ENCODE measurements around the gene HMMR.

Gene HMMR

GRCh38 chr5:163437309-163438182, 22.9 kb upstream of the HMMR start, which contains the start of gene CCNG1:
TSS of gene CCNG1 (plus strand) at chr5:163437595. CDS start at chr5:163439257, 1,662 bp downstream.
- H3K27ac ChIP-seq, result peak within 1 kb of the TSS; percentile 87 to 96 (median 92)
- H3K4me2 ChIP-seq, result peak within 1 kb of the TSS; percentile 76 to 96 (median 83)
- H3K27me3 ChIP-seq, result no peaks in the 10 kb centered on the region
- H3K4me1 ChIP-seq, result peaks cover 23 to 49% (median 32%) of the 10 kb centered on the region in 10 experiments
- H3K36me3 ChIP-seq, result peaks cover 25 to 40% (median 34%) of the 10 kb centered on the region in 11 experiments
- peak within 1 kb of the TSS; percentile 85 to 97 (median 94) for H3K4me3 ChIP-seq
- H3K9ac ChIP-seq, result peak within 1 kb of the TSS; percentile 94 to 97 (median 95)
- TF ChIP-seq Cebpa-rat (IDR thresholded peaks at IDR 0.05), result no peak
- H4K20me1 ChIP-seq, result peaks cover 0 to 34% (median 24%) of the 10 kb centered on the region in 11 experiments; a peak in 15 of 22 replicates
- H3K9me3 ChIP-seq (replicated peaks in 1 of 11), result no peaks in the 10 kb centered on the region

- H3K4me2 ChIP-seq, result peak overlapping the region; percentile 76 to 96 (median 83)
- peak overlapping the region in 6 of 11 experiments; percentile 1 to 95 (median 24); a peak in 4 of 22 replicates for H3K9ac ChIP-seq
- TF ChIP-seq Cebpa-rat (IDR thresholded peaks at IDR 0.05), result no peak
- H3K4me3 ChIP-seq, result peak overlapping the region; percentile 85 to 97 (median 94); a peak in 18 of 20 replicates
- peaks cover 41 to 55% (median 49%) of the 10 kb centered on the region in 11 experiments for H3K36me3 ChIP-seq
- no peak overlapping the region for H3K27ac ChIP-seq
- peaks cover 23 to 49% (median 32%) of the 10 kb centered on the region in 10 experiments for H3K4me1 ChIP-seq
- peaks cover 0 to 46% (median 24%) of the 10 kb centered on the region in 11 experiments; a peak in 15 of 22 replicates for H4K20me1 ChIP-seq
- no peaks in the 10 kb centered on the region for H3K27me3 ChIP-seq
- H3K9me3 ChIP-seq (replicated peaks in 1 of 11), result no peaks in the 10 kb centered on the region
Observed at GRCh38 chr5:163439092-163439425, 21.4 kb upstream of the HMMR start.

GRCh38 chr5:163440954-163441353, 19.5 kb upstream of the HMMR start:
- H3K9me3 ChIP-seq (replicated peaks in 1 of 11), result no peaks in the 10 kb centered on the region
- H3K4me3 ChIP-seq, result no peak overlapping the region
- peaks cover 56 to 74% (median 66%) of the 10 kb centered on the region in 11 experiments for H3K36me3 ChIP-seq
- peaks cover 23 to 43% (median 32%) of the 10 kb centered on the region in 10 experiments for H3K4me1 ChIP-seq
- H3K4me2 ChIP-seq, result peak overlapping the region in 3 of 11 experiments; percentile 84 to 96 (median 90); a peak in 4 of 22 replicates
- H4K20me1 ChIP-seq, result peaks cover 0 to 60% (median 24%) of the 10 kb centered on the region in 11 experiments; a peak in 15 of 22 replicates
- no peak overlapping the region for H3K9ac ChIP-seq
- no peaks in the 10 kb centered on the region for H3K27me3 ChIP-seq
- no peak overlapping the region for H3K27ac ChIP-seq
- no peak for TF ChIP-seq Cebpa-rat (IDR thresholded peaks at IDR 0.05)

GRCh38 chr5:163444526-163444925, 15.9 kb upstream of the HMMR start:
- no peak overlapping the region for H3K4me2 ChIP-seq
- H3K36me3 ChIP-seq, result peaks cover 90 to 100% (median 96%) of the 10 kb centered on the region in 11 experiments
- no peak overlapping the region for H3K27ac ChIP-seq
- H3K9me3 ChIP-seq (replicated peaks in 1 of 11), result no peaks in the 10 kb centered on the region
- no peak for TF ChIP-seq Cebpa-rat (IDR thresholded peaks at IDR 0.05)
- H3K4me3 ChIP-seq, result no peak overlapping the region
- peaks cover 0 to 55% (median 13%) of the 10 kb centered on the region in 11 experiments; a peak in 12 of 22 replicates for H4K20me1 ChIP-seq
- H3K4me1 ChIP-seq, result peaks cover 4 to 21% (median 8%) of the 10 kb centered on the region in 10 experiments; a peak in 15 of 20 replicates
- no peak overlapping the region for H3K9ac ChIP-seq
- no peaks in the 10 kb centered on the region for H3K27me3 ChIP-seq

GRCh38 chr5:163445345-163445744, 15.1 kb upstream of the HMMR start:
- Histone ChIP-seq H3K4me2 (no peak overlapping the region), H3K4me1 (peaks cover 0 to 12% (median under 1%) of the 10 kb centered on the region in 10 experiments; a peak in 9 of 20 replicates), H3K27me3 (no peaks in the 10 kb centered on the region), H3K36me3 (peaks cover 93 to 100% (median 97%) of the 10 kb centered on the region in 11 experiments), H3K9ac (no peak overlapping the region), H4K20me1 (peaks cover 0 to 46% (median 6%) of the 10 kb centered on the region in 11 experiments; a peak in 11 of 22 replicates), H3K4me3 (no peak overlapping the region), H3K9me3 (replicated peaks in 1 of 11) (no peaks in the 10 kb centered on the region), H3K27ac (no peak overlapping the region)
- no peak for TF ChIP-seq Cebpa-rat (IDR thresholded peaks at IDR 0.05)

- Histone ChIP-seq H3K27me3 (no peaks in the 10 kb centered on the region), H3K9ac (no peak overlapping the region), H3K27ac (no peak overlapping the region), H3K36me3 (peaks cover 85 to 100% (median 97%) of the 10 kb centered on the region in 11 experiments), H3K4me3 (no peak overlapping the region), H3K4me1 (no peaks in the 10 kb centered on the region), H4K20me1 (peaks cover 0 to 34% (median 0%) of the 10 kb centered on the region in 11 experiments; a peak in 9 of 22 replicates), H3K9me3 (replicated peaks in 1 of 11) (no peaks in the 10 kb centered on the region), H3K4me2 (no peak overlapping the region)
- TF ChIP-seq Cebpa-rat (IDR thresholded peaks at IDR 0.05), result no peak
Observed at GRCh38 chr5:163447191-163447590, 13.2 kb upstream of the HMMR start.

GRCh38 chr5:163447875-163448274, 12.6 kb upstream of the HMMR start:
- H3K4me1 ChIP-seq, result no peaks in the 10 kb centered on the region
- H4K20me1 ChIP-seq, result peaks cover 0 to 29% (median 0%) of the 10 kb centered on the region in 11 experiments; a peak in 9 of 22 replicates
- no peak overlapping the region for H3K4me2 ChIP-seq
- H3K4me3 ChIP-seq, result no peak overlapping the region
- no peak for TF ChIP-seq Cebpa-rat (IDR thresholded peaks at IDR 0.05)
- H3K9me3 ChIP-seq (replicated peaks in 1 of 11), result no peaks in the 10 kb centered on the region
- H3K27me3 ChIP-seq, result no peaks in the 10 kb centered on the region
- no peak overlapping the region for H3K9ac ChIP-seq
- H3K36me3 ChIP-seq, result peaks cover 83 to 100% (median 96%) of the 10 kb centered on the region in 11 experiments
- no peak overlapping the region for H3K27ac ChIP-seq

GRCh38 chr5:163448491-163448890, 11.9 kb upstream of the HMMR start:
- Histone ChIP-seq H3K4me1 (no peaks in the 10 kb centered on the region), H3K9ac (no peak overlapping the region), H3K4me2 (no peak overlapping the region), H3K27me3 (no peaks in the 10 kb centered on the region), H3K9me3 (replicated peaks in 1 of 11) (no peaks in the 10 kb centered on the region), H4K20me1 (peaks cover 0 to 25% (median 0%) of the 10 kb centered on the region in 11 experiments; a peak in 8 of 22 replicates), H3K4me3 (no peak overlapping the region), H3K27ac (no peak overlapping the region), H3K36me3 (peaks cover 79 to 100% (median 93%) of the 10 kb centered on the region in 11 experiments)
- TF ChIP-seq Cebpa-rat (IDR thresholded peaks at IDR 0.05), result no peak

- Histone ChIP-seq H3K36me3 (peaks cover 83 to 100% (median 95%) of the 10 kb centered on the region in 11 experiments), H3K9me3 (replicated peaks in 1 of 11) (no peaks in the 10 kb centered on the region), H3K9ac (no peak overlapping the region), H3K4me3 (no peak overlapping the region), H4K20me1 (peaks cover 0 to 4% (median 0%) of the 10 kb centered on the region in 11 experiments; a peak in 3 of 22 replicates), H3K27me3 (no peaks in the 10 kb centered on the region), H3K4me2 (no peak overlapping the region), H3K4me1 (no peaks in the 10 kb centered on the region), H3K27ac (no peak overlapping the region)
- no peak for TF ChIP-seq Cebpa-rat (IDR thresholded peaks at IDR 0.05)
Observed at GRCh38 chr5:163451489-163451888, 8.9 kb upstream of the HMMR start.
